ENCODE results near the gene HDAC9. TPM values are rescaled to one million over a fixed set of nuclear protein-coding genes. Genes with fewer than 3 reads are reported as not detected.

Gene HDAC9
- polyA plus RNA-seq, 2 of the 4 experiments (the other 2 are of a cell fraction) = 0.05 to 0.26 TPM

GRCh38 chr7:18572885-18573284 is 77.3 kb downstream of the HDAC9 start:
- FAIRE-seq (no peak), DNase-seq (ENCODE audit: low read depth in 1 of 2, low spot score in 1 of 2) (no peak), ATAC-seq (no peak)
- no peak overlapping the region for H3K27ac ChIP-seq
- no peaks in the 10 kb centered on the region for H3K9me3 ChIP-seq
- no peaks in the 10 kb centered on the region for H3K4me1 ChIP-seq
- ChIA-PET CTCF (interaction anchor here (12.0 kb wide), 1 partner anchor 220 kb away, joined by 115 read pairs; no protein-coding TSS in a partner anchor), POLR2A (no interaction called here)
- TF ChIP-seq KDM1A (IDR thresholded peaks at IDR 0.05; ENCODE audit: low read depth) = no peak
- TF ChIP-seq RARB (CRISPR knock-in tag; IDR thresholded peaks at IDR 0.05) = no peak
- TF ChIP-seq CHD2 (IDR thresholded peaks at IDR 0.05; ENCODE audit: low read length, partially characterized antibody) = no peak
- TF ChIP-seq HOXA7 (CRISPR knock-in tag; IDR thresholded peaks at IDR 0.05) = no peak
- TF ChIP-seq CTCF (IDR thresholded peaks at IDR 0.05) = no peak
- TF ChIP-seq FOXS1 (CRISPR knock-in tag; IDR thresholded peaks at IDR 0.05) = no peak
- TF ChIP-seq POLR2A (IDR thresholded peaks at IDR 0.05; ENCODE audit: low read length) = no peak
- TF ChIP-seq EP300 (IDR thresholded peaks at IDR 0.05) = no peak
- no peak overlapping the region for H3K4me2 ChIP-seq
- H3K4me3 ChIP-seq = no peak overlapping the region
- WGBS (ENCODE audit: missing lambda C conversion rate) = 87% methylated on average over 1 of the region's 1 CpG

- Histone ChIP-seq H3K4me2 (no peak overlapping the region), H3K4me3 (no peak overlapping the region), H3K9me3 (no peaks in the 10 kb centered on the region), H3K27ac (no peak overlapping the region), H3K4me1 (no peaks in the 10 kb centered on the region)
- TF ChIP-seq POLR2A (IDR thresholded peaks at IDR 0.05; ENCODE audit: low read length) (no peak), RAD21 (conservative IDR thresholded peaks at IDR 0.05 in 1 of 2, IDR thresholded peaks at IDR 0.05 in 1 of 2) (no peak), ESRRA (IDR thresholded peaks at IDR 0.05; ENCODE audit: borderline replicate concordance, low read length) (no peak), REST (IDR thresholded peaks at IDR 0.05) (no peak), ATOH8 (CRISPR knock-in tag; IDR thresholded peaks at IDR 0.05; ENCODE audit: low read depth) (no peak), JUN (IDR thresholded peaks at IDR 0.05) (no peak), RNF2 (IDR thresholded peaks at IDR 0.05; ENCODE audit: borderline replicate concordance, low read depth) (no peak), POLR2AphosphoS2 (conservative IDR thresholded peaks at IDR 0.05; ENCODE audit: low read length) (no peak), TP53 (CRISPR knock-in tag; IDR thresholded peaks at IDR 0.05) (no peak), EHMT2 (IDR thresholded peaks at IDR 0.05; ENCODE audit: low read depth) (no peak), NPAS2 (CRISPR knock-in tag; IDR thresholded peaks at IDR 0.05; ENCODE audit: borderline replicate concordance) (no peak), ZFP36 (IDR thresholded peaks at IDR 0.05; ENCODE audit: borderline replicate concordance, partially characterized antibody) (no peak), CTCF (IDR thresholded peaks at IDR 0.05) (no peak), KDM5A (IDR thresholded peaks at IDR 0.05) (no peak), JUNB (IDR thresholded peaks at IDR 0.05) (no peak)
- 74% methylated on average over 14 of the region's 20 CpGs for WGBS (ENCODE audit: missing lambda C conversion rate)
- ATAC-seq (no peak), FAIRE-seq (no peak), DNase-seq (ENCODE audit: low read depth in 1 of 2, low spot score in 1 of 2) (no peak)
- ChIA-PET CTCF (interaction anchor here (0.5 to 12.0 kb wide), 6 partner anchors 9 to 892 kb away, joined by 3 to 115 read pairs (median 3); no protein-coding TSS in a partner anchor), POLR2A (no interaction called here)
These were observed 78.1 kb downstream of the HDAC9 start for GRCh38 chr7:18573410-18574234.
